Heart left ventricle (tissue), 16 donors: ENCODE data around the gene ALK. TPM values are rescaled to one million over a fixed set of nuclear protein-coding genes. Genes with fewer than 3 reads are reported as not detected.

Experiments
- ATAC-seq, 4 donors: fragments of 200-7000 bp; cut with Tn5 transposase; one replicate each; pipeline ENCODE4 v1.9.1; 2020 to 2022; ENCODE audit warnings: moderate library complexity in 4 of 4, mild to moderate bottlenecking in 3 of 4, moderate number of reproducible peaks in 1 of 4
- DNase-seq, 5 donors: peaks; one replicate each; pipeline ENCODE4 v3.0.0-alpha.2; 2020
- H3K27ac ChIP-seq, 12 donors: fragments of 200-600 bp; sonication (generic) in 4 of 12; one replicate each; pipeline versions ENCODE4 v1.5.0 to v1.8.0; 2016 to 2022; ENCODE audit warnings: mild to moderate bottlenecking in 2 of 12
- H3K27me3 ChIP-seq, 9 donors: fragments of 200-600 bp; sonication (generic) in 2 of 9; one replicate each; pipeline versions ENCODE4 v1.5.1 to v1.8.0; 2016 to 2022; ENCODE audit warnings: mild to moderate bottlenecking in 3 of 9
- H3K36me3 ChIP-seq, 9 donors: fragments of 200-600 bp; sonication (generic) in 2 of 9; one replicate each; pipeline versions ENCODE4 v1.5.0 to v1.8.0; 2018 to 2022; ENCODE audit warnings: mild to moderate bottlenecking in 2 of 9
- H3K4me1 ChIP-seq, 12 donors: fragments of 200-600 bp; sonication (generic) in 4 of 12; one replicate each; pipeline versions ENCODE4 v1.5.0 to v1.8.0; 2016 to 2022; ENCODE audit warnings: mild to moderate bottlenecking in 3 of 12
- H3K4me3 ChIP-seq, 12 donors: fragments of 200-600 bp; sonication (generic) in 4 of 12; one replicate each; pipeline versions ENCODE4 v1.5.0 to v1.8.0; 2017 to 2022; ENCODE audit warnings: mild to moderate bottlenecking in 9 of 12, moderate library complexity in 4 of 12
- H3K9me3 ChIP-seq, 12 donors: fragments of 200-600 bp; sonication (generic) in 4 of 12; one replicate each; pipeline versions ENCODE4 v1.5.0 to v1.8.0; 2016 to 2022; ENCODE audit warnings: mild to moderate bottlenecking in 1 of 12
- CTCF ChIP-seq, 12 donors: fragments of 200-600 bp; sonication (generic) in 4 of 12; IDR thresholded peaks; one replicate each; pipeline versions ENCODE4 v1.5.0 to v1.8.0; 2018 to 2022; ENCODE audit warnings: antibody characterized with exemption in 12 of 12, mild to moderate bottlenecking in 5 of 12
- POLR2A ChIP-seq, 2 donors: fragments of 450-650 bp; IDR thresholded peaks; one replicate each; pipeline ENCODE4 v1.6.1; 2017; ENCODE audit warnings: antibody characterized with exemption in 2 of 2, mild to moderate bottlenecking in 2 of 2, moderate library complexity in 2 of 2
- WGBS, 4 donors: extraction: QIAGEN DNeasy Blood & Tissue Kit in 2 of 4; methylation state at CpG; one replicate each; pipeline versions ENCODE4 v1.1.5 to v1.1.7; 2013 to 2018; 5-methylcytosine and 5-hydroxymethylcytosine counted together
- intact Hi-C, 10 donors: fragments of 100-400 bp; cut with DNase I; formaldehyde crosslinking; loops; one replicate each; pipeline versions ENCODE4 v1.11.1 to v1.14.2; 2022
- polyA plus RNA-seq, 2 donors: library from polyadenylated mRNA; stranded (reverse); fragments of 200-250 nt; gene quantifications; one replicate each; pipeline ENCODE4 v1.2.3, GENCODE V29; 2013
- total RNA-seq, 9 donors: library from RNA; depleted of rRNA in 2 of 9; stranded (reverse); fragments of >200 nt in 2 of 9; fragmentation: NEBNext Ultra II Directional in 3 of 9; extraction: Animal tissue kit (Norgen Biotek cat#: 25700) in 3 of 9; gene quantifications; one replicate each; pipeline versions ENCODE4 v1.1.0 to v1.2.4, GENCODE V29; 2016 to 2023
- donor health status: ischemic (EF 13 %, LVEDD 7.1; RV severe dilation, severe dysfunction).
- donor health status: healthy with polysubstance abuse.
- donor health status: DM: no; HTN: yes; CAD: no.
- donor health status: DM: no; HTN: no; CAD: no.
- donor health status: ischemic (EF 25% LVEDD 6.9; RV normal size, moderate dysfunction).
- donor health status: ischemic (EF 25% LVEDD 5.7; RV mildly dilated, moderate dysfunction).
- donor health status: healthy.
- donor health status: DM: yes; HTN: yes; CAD: no.
- donor health status: ischemic (EF 35%, LVEDD 5.7; RV mildly dilated, moderate dysfunction).
- donor health status: nonischemic (EF 11% LVEDD 7.7; RV severe dilation, severe dysfunction).
- donor health status: DM: yes; HTN: yes; CAD: no.
- donor health status: PGD.
- donor health status: ischemic (EF 29% LVEDD 5.4; RV normal size, mild dysfunction).
- donor health status: nonischemic (EF 23%, LVEDD 6.1; RV moderate dilation, normal function).

Gene ALK
- total and polyA plus RNA-seq, 11 donors = 0.05 to 0.50 (median 0.13) TPM; not detected in 5

GRCh38 chr2:29290293-29291047 lies 630.9 kb downstream of the ALK start:
- no peaks in the 10 kb centered on the region for H3K4me1 ChIP-seq
- ATAC-seq = no peak
- WGBS, 4 donors = 48 to 60% (median 54%) methylated on average over 8 of the region's 8 CpGs
- H3K36me3 ChIP-seq = no peaks in the 10 kb centered on the region
- no peak for TF ChIP-seq CTCF (IDR thresholded peaks at IDR 0.05)
- TF ChIP-seq POLR2A (IDR thresholded peaks at IDR 0.05) = no peak
- no peaks in the 10 kb centered on the region for H3K9me3 ChIP-seq
- intact Hi-C loops = no loop called here
- H3K27ac ChIP-seq = no peak overlapping the region
- H3K27me3 ChIP-seq = peaks cover 0 to 21% (median 3%) of the 10 kb centered on the region in 9 donors
- no peak for DNase-seq
- H3K4me3 ChIP-seq = no peak overlapping the region

GRCh38 chr2:29284671-29285070 lies 636.7 kb downstream of the ALK start:
- intact Hi-C loops = no loop called here
- H3K27ac ChIP-seq = no peak overlapping the region
- no peaks in the 10 kb centered on the region for H3K36me3 ChIP-seq
- 84 to 92% (median 90%) methylated on average over 10 of the region's 10 CpGs for WGBS, 4 donors
- peaks cover 0 to 10% (median 0%) of the 10 kb centered on the region in 12 donors for H3K4me1 ChIP-seq
- H3K27me3 ChIP-seq = peaks cover 0 to 11% (median 0%) of the 10 kb centered on the region in 9 donors
- TF ChIP-seq POLR2A (IDR thresholded peaks at IDR 0.05) (no peak), CTCF (IDR thresholded peaks at IDR 0.05) (no peak)
- H3K9me3 ChIP-seq = no peaks in the 10 kb centered on the region
- ATAC-seq (no peak), DNase-seq (no peak)
- no peak overlapping the region for H3K4me3 ChIP-seq

GRCh38 chr2:29281916-29282247 lies 639.5 kb downstream of the ALK start:
- H3K27me3 ChIP-seq = peaks cover 0 to 15% (median 4%) of the 10 kb centered on the region in 9 donors
- no peaks in the 10 kb centered on the region for H3K9me3 ChIP-seq
- no peaks in the 10 kb centered on the region for H3K36me3 ChIP-seq

More at GRCh38 chr2:29281916-29282247, 639.5 kb downstream of the ALK start:
- no peak for ATAC-seq
- DNase-seq = no peak
- TF ChIP-seq CTCF (IDR thresholded peaks at IDR 0.05) = no peak
- TF ChIP-seq POLR2A (IDR thresholded peaks at IDR 0.05) = no peak
- H3K4me1 ChIP-seq = peaks cover 0 to 10% (median 0%) of the 10 kb centered on the region in 12 donors
- intact Hi-C loops = no loop called here
- no peak overlapping the region for H3K4me3 ChIP-seq
- no peak overlapping the region for H3K27ac ChIP-seq
- 82 to 94% (median 88%) methylated on average over 3 of the region's 3 CpGs for WGBS, 4 donors
